Measurements from ENCODE around the gene MAGEC2.

The MAGEC2 gene

DNA sequence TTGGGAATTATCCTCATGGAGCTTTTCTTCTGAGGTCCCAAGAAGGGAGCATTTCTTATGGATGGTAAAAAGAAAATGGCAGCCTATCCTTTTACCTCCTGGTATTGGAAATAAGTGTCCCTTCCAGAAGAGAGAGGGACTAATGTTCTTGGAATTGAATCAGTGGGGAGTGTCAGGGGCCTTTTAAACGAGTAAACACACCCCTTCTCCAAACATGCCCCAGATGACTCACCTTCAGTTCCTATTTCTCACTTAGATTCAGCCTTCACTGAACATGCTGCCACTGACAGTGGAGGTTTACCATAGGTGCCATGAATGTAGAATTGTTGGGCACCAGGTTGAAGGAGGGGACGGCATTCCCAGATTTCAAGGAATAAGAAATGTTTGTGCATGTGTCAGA lies 19.0 kb downstream of the MAGEC2 start:
- Histone ChIP-seq H3K9me3 (replicated peaks; ENCODE audit: insufficient read depth, low read length) (no peaks in the 10 kb centered on the region), H3F3A (ENCODE audit: insufficient read depth, low read length) (no peaks in the 10 kb centered on the region), H3K9me2 (replicated peaks; ENCODE audit: insufficient read depth, low read length) (no peaks in the 10 kb centered on the region), H3K4me3 (ENCODE audit: low read length) (no peak overlapping the region), H3K27ac (ENCODE audit: low read length) (no peak overlapping the region), H4K20me1 (ENCODE audit: insufficient read depth, low read length) (no peaks in the 10 kb centered on the region), H2AFZ (ENCODE audit: low read length) (no peak overlapping the region), H3K4me1 (ENCODE audit: low read length) (no peaks in the 10 kb centered on the region), H3K4me2 (ENCODE audit: low read depth, low read length) (no peak overlapping the region), H3K36me3 (replicated peaks; ENCODE audit: insufficient read depth, low read length) (no peaks in the 10 kb centered on the region), H3K79me2 (ENCODE audit: low read length) (no peaks in the 10 kb centered on the region), H3K9ac (ENCODE audit: low read length) (no peak overlapping the region), H3K27me3 (replicated peaks; ENCODE audit: insufficient read depth, low read length) (no peaks in the 10 kb centered on the region)
- no peak for DNase-seq
- no peak for TF ChIP-seq EZH2phosphoT487 (IDR thresholded peaks at IDR 0.05; ENCODE audit: low read length)
- TF ChIP-seq, protein P1, sequence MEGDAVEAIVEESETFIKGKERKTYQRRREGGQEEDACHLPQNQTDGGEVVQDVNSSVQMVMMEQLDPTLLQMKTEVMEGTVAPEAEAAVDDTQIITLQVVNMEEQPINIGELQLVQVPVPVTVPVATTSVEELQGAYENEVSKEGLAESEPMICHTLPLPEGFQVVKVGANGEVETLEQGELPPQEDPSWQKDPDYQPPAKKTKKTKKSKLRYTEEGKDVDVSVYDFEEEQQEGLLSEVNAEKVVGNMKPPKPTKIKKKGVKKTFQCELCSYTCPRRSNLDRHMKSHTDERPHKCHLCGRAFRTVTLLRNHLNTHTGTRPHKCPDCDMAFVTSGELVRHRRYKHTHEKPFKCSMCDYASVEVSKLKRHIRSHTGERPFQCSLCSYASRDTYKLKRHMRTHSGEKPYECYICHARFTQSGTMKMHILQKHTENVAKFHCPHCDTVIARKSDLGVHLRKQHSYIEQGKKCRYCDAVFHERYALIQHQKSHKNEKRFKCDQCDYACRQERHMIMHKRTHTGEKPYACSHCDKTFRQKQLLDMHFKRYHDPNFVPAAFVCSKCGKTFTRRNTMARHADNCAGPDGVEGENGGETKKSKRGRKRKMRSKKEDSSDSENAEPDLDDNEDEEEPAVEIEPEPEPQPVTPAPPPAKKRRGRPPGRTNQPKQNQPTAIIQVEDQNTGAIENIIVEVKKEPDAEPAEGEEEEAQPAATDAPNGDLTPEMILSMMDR (IDR thresholded peaks at IDR 0.05; ENCODE audit: low read length) = no peak

DNA sequence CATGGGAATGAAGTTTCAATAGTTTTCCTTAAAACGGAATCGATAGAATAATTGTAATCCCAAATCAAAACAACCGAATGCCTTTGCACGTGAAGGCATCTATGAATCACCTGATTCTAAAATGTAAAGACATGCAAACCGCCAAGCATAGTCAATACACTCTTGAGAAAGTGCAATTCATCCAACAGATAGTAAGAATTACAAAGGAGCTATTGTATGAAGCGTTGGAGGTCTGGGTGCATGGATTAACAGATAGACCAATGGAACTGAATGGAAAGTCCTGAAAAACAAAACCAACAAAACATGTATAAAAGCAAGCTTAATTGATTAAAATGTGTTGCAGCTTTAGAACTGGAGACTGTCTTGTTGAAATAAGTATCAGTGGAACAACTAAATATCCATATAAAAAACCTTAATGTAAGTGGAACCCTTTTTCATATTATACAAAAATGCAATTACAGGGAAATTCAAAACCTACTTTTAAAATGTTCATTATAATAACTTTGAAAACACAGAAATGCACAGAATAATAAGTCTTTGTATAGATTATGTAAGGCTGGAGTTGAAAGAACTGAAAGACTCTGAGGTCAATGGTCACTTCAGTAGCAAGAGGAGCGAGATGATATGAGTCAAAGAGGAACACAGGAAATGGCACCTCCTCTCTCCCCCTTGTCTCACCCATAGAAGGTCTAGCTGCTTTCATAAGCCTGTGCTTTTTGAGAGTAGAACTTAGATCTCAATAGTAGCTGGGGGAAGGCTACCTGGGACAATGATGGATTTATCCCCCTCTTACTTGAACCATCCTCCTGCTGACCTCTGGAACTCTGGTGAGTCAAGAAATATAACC lies 20.1 kb downstream of the MAGEC2 start:
- no peaks in the 10 kb centered on the region for H3K9me2 ChIP-seq (replicated peaks; ENCODE audit: insufficient read depth, low read length)
- no peaks in the 10 kb centered on the region for H3K79me2 ChIP-seq (ENCODE audit: low read length)
- no peak overlapping the region for H3K4me3 ChIP-seq (ENCODE audit: low read length)
- H3K27ac ChIP-seq (ENCODE audit: low read length) = no peak overlapping the region
- H4K20me1 ChIP-seq (ENCODE audit: insufficient read depth, low read length) = no peaks in the 10 kb centered on the region
- DNase-seq = no peak
- H3K9me3 ChIP-seq (replicated peaks; ENCODE audit: insufficient read depth, low read length) = no peaks in the 10 kb centered on the region
- H3K36me3 ChIP-seq (replicated peaks; ENCODE audit: insufficient read depth, low read length) = no peaks in the 10 kb centered on the region
- no peak overlapping the region for H3K4me2 ChIP-seq (ENCODE audit: low read depth, low read length)
- H3K4me1 ChIP-seq (ENCODE audit: low read length) = no peaks in the 10 kb centered on the region
- H3K27me3 ChIP-seq (replicated peaks; ENCODE audit: insufficient read depth, low read length) = no peaks in the 10 kb centered on the region
- no peaks in the 10 kb centered on the region for H3F3A ChIP-seq (ENCODE audit: insufficient read depth, low read length)
- no peak overlapping the region for H3K9ac ChIP-seq (ENCODE audit: low read length)
- H2AFZ ChIP-seq (ENCODE audit: low read length) = no peak overlapping the region
- no peak for TF ChIP-seq EZH2 (optimal IDR thresholded peaks at IDR 0.05; ENCODE audit: low read depth, low read length)
- TF ChIP-seq, protein P1 (IDR thresholded peaks at IDR 0.05; ENCODE audit: low read length) = no peak
- TF ChIP-seq EZH2phosphoT487 (IDR thresholded peaks at IDR 0.05; ENCODE audit: low read length) = no peak

DNA sequence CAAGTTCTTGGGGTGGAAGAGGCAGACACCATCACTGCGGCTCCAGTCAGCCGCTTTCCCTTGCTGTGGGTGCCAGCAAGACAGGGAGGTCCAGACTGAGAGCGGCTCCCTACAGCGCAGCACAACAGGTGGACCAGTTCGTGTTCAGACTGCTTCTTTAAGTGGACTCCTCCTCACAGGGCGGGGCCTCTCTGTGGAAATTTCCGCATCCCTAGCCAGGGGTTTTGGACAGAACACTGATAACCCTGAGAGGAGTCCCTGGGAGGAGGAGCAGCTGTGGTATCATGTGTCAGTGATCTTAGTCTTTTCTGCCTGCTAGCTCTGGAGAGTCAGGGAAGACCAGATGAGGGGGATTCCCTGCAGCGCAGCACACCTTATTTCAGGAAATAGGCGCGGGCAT lies 48.5 kb downstream of the MAGEC2 start:
- no peaks in the 10 kb centered on the region for H3K9me2 ChIP-seq (replicated peaks; ENCODE audit: insufficient read depth, low read length)
- H3K9ac ChIP-seq (ENCODE audit: low read length) = no peak overlapping the region
- TF ChIP-seq EZH2 (optimal IDR thresholded peaks at IDR 0.05; ENCODE audit: low read depth, low read length) = no peak
- TF ChIP-seq, protein P1 (IDR thresholded peaks at IDR 0.05; ENCODE audit: low read length) = no peak
- no peak for TF ChIP-seq EZH2phosphoT487 (IDR thresholded peaks at IDR 0.05; ENCODE audit: low read length)
- H3K9me3 ChIP-seq (replicated peaks; ENCODE audit: insufficient read depth, low read length) = no peaks in the 10 kb centered on the region
- H3K79me2 ChIP-seq (ENCODE audit: low read length) = no peaks in the 10 kb centered on the region
- no peak overlapping the region for H3K27ac ChIP-seq (ENCODE audit: low read length)
- no peak for DNase-seq
- no peaks in the 10 kb centered on the region for H3K36me3 ChIP-seq (replicated peaks; ENCODE audit: insufficient read depth, low read length)
- H2AFZ ChIP-seq (ENCODE audit: low read length) = no peak overlapping the region
- no peak overlapping the region for H3K4me3 ChIP-seq (ENCODE audit: low read length)
- H3F3A ChIP-seq (ENCODE audit: insufficient read depth, low read length) = no peaks in the 10 kb centered on the region
- no peaks in the 10 kb centered on the region for H3K4me1 ChIP-seq (ENCODE audit: low read length)
- H3K4me2 ChIP-seq (ENCODE audit: low read depth, low read length) = no peak overlapping the region
- no peaks in the 10 kb centered on the region for H3K27me3 ChIP-seq (replicated peaks; ENCODE audit: insufficient read depth, low read length)
- no peaks in the 10 kb centered on the region for H4K20me1 ChIP-seq (ENCODE audit: insufficient read depth, low read length)

Data from MM.1S (cell line).